Ishikawa (cell line): ENCODE results near the gene MT1M.

ENCODE experiments used
- CEBPB ChIP-seq: IDR thresholded peaks from 2 replicates; pipeline ENCODE4 v1.6.1; 2012
- EGR1 ChIP-seq: IDR thresholded peaks from 2 replicates; pipeline ENCODE4 v1.6.1; 2012
- EP300 ChIP-seq: IDR thresholded peaks from 2 replicates; pipeline ENCODE4 v1.6.1; 2012; ENCODE audit warnings: borderline replicate concordance
- NFIC ChIP-seq: IDR thresholded peaks from 2 replicates; pipeline ENCODE4 v1.6.1; 2012
- RAD21 ChIP-seq: IDR thresholded peaks from 2 replicates; pipeline ENCODE4 v1.6.1; 2012; ENCODE audit warnings: low read depth
- REST ChIP-seq: IDR thresholded peaks from 2 replicates; pipeline ENCODE4 v1.6.1; 2012; ENCODE audit warnings: low read depth, mild to moderate bottlenecking
- TAF1 ChIP-seq: IDR thresholded peaks from 2 replicates; pipeline ENCODE4 v1.6.1; 2012; ENCODE audit warnings: low read depth, mild to moderate bottlenecking
- TEAD4 ChIP-seq: IDR thresholded peaks from 2 replicates; pipeline ENCODE4 v1.6.1; 2012
- TF ChIP-seq, protein P1 (sequence below): IDR thresholded peaks from 2 replicates; pipeline ENCODE4 v1.6.1; 2012

GRCh38 chr16:56639045-56639444 is 6.6 kb downstream of the MT1M start:
- no peak for TF ChIP-seq NFIC
- no peak for TF ChIP-seq EP300
- no peak for TF ChIP-seq EGR1
- TF ChIP-seq REST, result no peak
- TF ChIP-seq RAD21, result no peak
- TF ChIP-seq, protein P1, sequence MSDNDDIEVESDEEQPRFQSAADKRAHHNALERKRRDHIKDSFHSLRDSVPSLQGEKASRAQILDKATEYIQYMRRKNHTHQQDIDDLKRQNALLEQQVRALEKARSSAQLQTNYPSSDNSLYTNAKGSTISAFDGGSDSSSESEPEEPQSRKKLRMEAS, result no peak
- TF ChIP-seq CEBPB, result no peak
- no peak for TF ChIP-seq TEAD4
- no peak for TF ChIP-seq TAF1
